K562 (cell line): ENCODE measurements around the gene TBC1D12. TPM values are rescaled to one million over a fixed set of nuclear protein-coding genes. Genes with fewer than 3 reads are reported as not detected.

Source experiments
- ATAC-seq: fragments of 200-7000 bp; cut with Tn5 transposase; 3 replicates; pipeline ENCODE4 v1.9.1; 2020; ENCODE audit warnings: moderate library complexity
- BruUV-seq: library from RNA; stranded (reverse); fragments of 400-500 nt; replicated peaks from 2 replicates; lab custom pipeline; 2021; lab: Mats Ljungman, UMichigan
- CTCF ChIA-PET: fragments of 300-600 bp; formaldehyde crosslinking; extraction: SDS; loops from one replicate; lab custom pipeline; 2021; ENCODE audit warnings: low intra/inter-chr PET ratio; lab: Yijun Ruan, JAX
- POLR2A ChIA-PET: fragments of 300-600, 350-650 bp; sonication (Branson Sonifier 250); formaldehyde crosslinking; extraction: SDS; loops from one replicate; lab custom pipeline; 2021; ENCODE audit warnings: antibody characterized with exemption, inconsistent platforms; lab: Yijun Ruan, JAX
- DNase-seq, 4 experiments: peaks; one replicate each; pipeline versions ENCODE4 v3.0.0 to v3.0.0-alpha.2; 2011 to 2018; ENCODE audit warnings: low spot score in 3 of 4, mixed read lengths in 3 of 4; ENCODE audit errors: extremely low read depth in 1 of 4
- FAIRE-seq: peaks from 2 replicates; lab custom pipeline; 2011; peaks lifted over from hg19 to GRCh38; lab: Jason Lieb, UNC
- H2AFZ ChIP-seq: 2 replicates; pipeline ENCODE4 v1.6.0; 2011; ENCODE audit warnings: low read depth, low read length, control low read depth, inconsistent platforms
- H3K27ac ChIP-seq: fragments of 200-600 bp; 3 replicates; pipeline ENCODE4 v1.8.0; 2011; ENCODE audit warnings: low read depth, mild to moderate bottlenecking, control low read depth, inconsistent platforms, low read length, moderate library complexity, mixed read lengths; ENCODE audit errors: extremely low read depth
- H3K27me3 ChIP-seq, 2 experiments: fragments of 300-600 bp in 1 of 2; 2 replicates in 1 of 2; 3 replicates in 1 of 2; pipeline versions ENCODE4 v1.6.0 to v1.8.0; 2011; ENCODE audit warnings: inconsistent platforms in 2 of 2, low read length in 2 of 2, mild to moderate bottlenecking in 1 of 2, mixed read lengths in 1 of 2, moderate library complexity in 1 of 2; ENCODE audit not compliant: control insufficient read depth in 2 of 2, insufficient read depth in 2 of 2
- H3K36me3 ChIP-seq: fragments of 300-600 bp; 3 replicates; pipeline ENCODE4 v1.8.0; 2011; ENCODE audit warnings: mild to moderate bottlenecking, low read length, inconsistent platforms; ENCODE audit not compliant: control insufficient read depth, insufficient read depth
- H3K4me1 ChIP-seq, 2 experiments: fragments of 200-600 bp in 1 of 2; replicated peaks in 1 of 2; 2 replicates in 1 of 2; 3 replicates in 1 of 2; pipeline versions ENCODE4 v1.5.1 to v1.8.0; 2011; ENCODE audit warnings: inconsistent platforms in 2 of 2, low read length in 2 of 2, mild to moderate bottlenecking in 1 of 2, mixed read lengths in 1 of 2, moderate library complexity in 1 of 2; ENCODE audit not compliant: control insufficient read depth in 2 of 2, insufficient read depth in 2 of 2
- H3K4me2 ChIP-seq: 2 replicates; pipeline ENCODE4 v1.6.1; 2011; ENCODE audit warnings: low read length, control low read depth, inconsistent platforms, mixed read lengths; ENCODE audit not compliant: insufficient read depth
- H3K4me3 ChIP-seq: fragments of 200-600 bp; sonication (generic), shearing (Covaris generic); 2 replicates; pipeline ENCODE4 v1.5.1; 2016; ENCODE audit warnings: control low read depth, inconsistent platforms
- H3K79me2 ChIP-seq: fragments of 200-600 bp; 3 replicates; pipeline ENCODE4 v1.8.0; 2011; ENCODE audit warnings: low read length, inconsistent platforms; ENCODE audit not compliant: control insufficient read depth, insufficient read depth
- H3K9ac ChIP-seq, 2 experiments: 2 replicates each; pipeline versions ENCODE4 v1.6.0 to v1.6.1; 2011; ENCODE audit warnings: low read depth in 2 of 2, low read length in 2 of 2, control low read depth in 1 of 2, inconsistent platforms in 1 of 2, mild to moderate bottlenecking in 1 of 2, mixed read lengths in 1 of 2; ENCODE audit not compliant: insufficient read depth in 1 of 2
- H3K9me1 ChIP-seq: one replicate; pipeline ENCODE4 v1.6.0; 2011; ENCODE audit warnings: inconsistent platforms, mild to moderate bottlenecking, low read length, moderate library complexity; ENCODE audit not compliant: control insufficient read depth, insufficient read depth
- H3K9me3 ChIP-seq: replicated peaks from 2 replicates; pipeline ENCODE4 v1.5.1; 2011; ENCODE audit warnings: low read depth, low read length, inconsistent platforms; ENCODE audit not compliant: control insufficient read depth, insufficient read depth
- H4K20me1 ChIP-seq: replicated peaks from 2 replicates; pipeline ENCODE4 v1.6.1; 2011; ENCODE audit warnings: low read length, inconsistent platforms, mixed read lengths; ENCODE audit not compliant: control insufficient read depth, insufficient read depth
- CHAMP1 ChIP-seq: fragments of 450-650 bp; IDR thresholded peaks from 2 replicates; pipeline ENCODE4 v1.6.1; 2016; ENCODE audit warnings: mild to moderate bottlenecking
- E4F1 ChIP-seq: fragments of 250-450 bp; sonication (Bioruptor Pico); IDR thresholded peaks from 2 replicates; pipeline ENCODE4 v1.5.0; 2021; ENCODE audit warnings: mild to moderate bottlenecking, borderline replicate concordance
- ESRRA ChIP-seq: fragments of 450-650 bp; IDR thresholded peaks from 2 replicates; pipeline ENCODE4 v1.6.1; 2014; ENCODE audit warnings: low read depth, mild to moderate bottlenecking, moderate library complexity, borderline replicate concordance
- HNRNPK ChIP-seq: fragments of 200-400 bp; formaldehyde crosslinking; IDR thresholded peaks from one replicate; pipeline ENCODE4 v1.6.1; 2018; ENCODE audit warnings: mild to moderate bottlenecking, low read depth, low read length; ENCODE audit not compliant: poor library complexity, severe bottlenecking
- MED1 ChIP-seq: sonication (generic); formaldehyde crosslinking; IDR thresholded peaks from 2 replicates; pipeline ENCODE4 v1.8.1; 2023; ENCODE audit warnings: missing genetic modification reagents, borderline replicate concordance
- WGBS: fragments of 100-300 bp; shearing (Covaris generic); methylation state at CpG from one replicate; pipeline ENCODE4 v1.1.6; 2016; ENCODE audit warnings: low coverage, mixed read lengths; ENCODE audit not compliant: insufficient coverage; ENCODE audit errors: missing lambda C conversion rate; 5-methylcytosine and 5-hydroxymethylcytosine counted together
- in situ Hi-C: fragments of 300-500 bp; cut with MboI; formaldehyde crosslinking; loops from 4 replicates; pipeline ENCODE4 v1.15.0; 2018; ENCODE audit warnings: inconsistent platforms, mixed read lengths
- intact Hi-C: fragments of 100-400 bp; cut with micrococcal nuclease; formaldehyde crosslinking; loops from 2 replicates; pipeline ENCODE4 v1.14.2; 2022
- polyA plus RNA-seq, 8 experiments: library from polyadenylated mRNA; depleted of rRNA in 4 of 8; stranded (reverse) in 5 of 8; unstranded in 3 of 8; fragments of >200 nt; fragmentation: Nextera tagmentation in 2 of 8; fragmentation: Illumina TruSeq in 1 of 8; extraction: Ambion mirVana in 2 of 8; extraction: Trizol in 1 of 8; gene quantifications; 2 replicates each; pipeline versions ENCODE4 v1.2.1 to v1.2.3, GENCODE V29; 2011 to 2014; ENCODE audit warnings: inconsistent platforms in 1 of 8, missing spikeins in 1 of 8
- total RNA-seq, 7 experiments: library from RNA; depleted of rRNA in 6 of 7; stranded (reverse); fragments of >200 nt in 6 of 7; fragmentation: Illumina TruSeq in 2 of 7; extraction: Trizol in 2 of 7; gene quantifications; 2 replicates each; pipeline versions ENCODE4 v1.2.1 to v1.2.3, GENCODE V29; 2011 to 2021; ENCODE audit warnings: low replicate concordance in 1 of 7

TBC1D12 gene
- total and polyA plus RNA-seq, 9 of the 15 experiments (the other 6 are each of a cell fraction or from before 2014, with no cell fraction given): 2.1 to 6.7 (median 3.9) TPM

GRCh38 chr10:94450782-94451181 lies 48.4 kb downstream of the TBC1D12 start (continued):
- TF ChIP-seq CHAMP1: no peak
- TF ChIP-seq HNRNPK: no peak
- TF ChIP-seq E4F1: no peak
- TF ChIP-seq MED1 (CRISPR knock-in tag): no peak

- Histone ChIP-seq H3K9me1 (no peaks in the 10 kb centered on the region), H3K27ac (no peak overlapping the region), H3K9ac (no peak overlapping the region), H3K4me3 (no peak overlapping the region), H3K27me3 (no peaks in the 10 kb centered on the region), H3K4me1 (no peaks in the 10 kb centered on the region), H3K4me2 (no peak overlapping the region), H3K79me2 (no peaks in the 10 kb centered on the region), H4K20me1 (no peaks in the 10 kb centered on the region), H3K36me3 (no peaks in the 10 kb centered on the region), H2AFZ (no peak overlapping the region), H3K9me3 (no peaks in the 10 kb centered on the region)
- intact Hi-C loops: no loop called here
- in situ Hi-C loops: no loop called here
- POLR2A ChIA-PET: no interaction called here
- 89% methylated on average over 1 of the region's 1 CpG for WGBS
- CTCF ChIA-PET: no interaction called here
- no peak for DNase-seq
- BruUV-seq: no TSS peak
- no peak for TF ChIP-seq ESRRA
- FAIRE-seq: no peak
- no peak for ATAC-seq
These were observed 49.7 kb downstream of the TBC1D12 start for GRCh38 chr10:94451883-94452519.
